ENCODE data around the gene PRDM16.

PRDM16 gene

GRCh38 chr1:3351449-3352298 is 282.7 kb downstream of the PRDM16 start:
- H3K4me2 ChIP-seq (ENCODE audit: low read depth, low read length, poor library complexity, severe bottlenecking): no peak overlapping the region
- H3K4me3 ChIP-seq (ENCODE audit: low read length, poor library complexity, severe bottlenecking): no peak overlapping the region
- no peaks in the 10 kb centered on the region for H4K20me1 ChIP-seq (ENCODE audit: insufficient read depth, low read length, poor library complexity, severe bottlenecking)
- no peaks in the 10 kb centered on the region for H3K4me1 ChIP-seq (ENCODE audit: insufficient read depth, low read length, poor library complexity, severe bottlenecking)
- no peaks in the 10 kb centered on the region for H3F3A ChIP-seq (ENCODE audit: low read depth)
- no peaks in the 10 kb centered on the region for H3K9me2 ChIP-seq (replicated peaks; ENCODE audit: low read depth, low read length)
- no peak overlapping the region for H2AFZ ChIP-seq (ENCODE audit: low read length)
- no peaks in the 10 kb centered on the region for H3K79me2 ChIP-seq (ENCODE audit: insufficient read depth, low read length)
- H3K27me3 ChIP-seq (ENCODE audit: insufficient read depth, low read length, poor library complexity, severe bottlenecking): no peaks in the 10 kb centered on the region
- no peaks in the 10 kb centered on the region for H3K9me3 ChIP-seq (ENCODE audit: insufficient read depth, low read depth, low read length)
- TF ChIP-seq CTCF (conservative IDR thresholded peaks at IDR 0.05; ENCODE audit: low read length) (no peak), EZH2phosphoT487 (IDR thresholded peaks at IDR 0.05; ENCODE audit: borderline replicate concordance) (no peak)
- no peaks in the 10 kb centered on the region for H3K36me3 ChIP-seq (ENCODE audit: insufficient read depth, low read length)
- no peak overlapping the region for H3K9ac ChIP-seq (ENCODE audit: low read depth, low read length, poor library complexity, severe bottlenecking)

GRCh38 chr1:3352299-3352951 is 283.4 kb downstream of the PRDM16 start:
- Histone ChIP-seq H3K36me3 (ENCODE audit: insufficient read depth, low read length) (no peaks in the 10 kb centered on the region), H3K9me3 (ENCODE audit: insufficient read depth, low read depth, low read length) (no peaks in the 10 kb centered on the region), H3K79me2 (ENCODE audit: insufficient read depth, low read length) (no peaks in the 10 kb centered on the region), H3K27me3 (ENCODE audit: insufficient read depth, low read length, poor library complexity, severe bottlenecking) (no peaks in the 10 kb centered on the region), H4K20me1 (ENCODE audit: insufficient read depth, low read length, poor library complexity, severe bottlenecking) (no peaks in the 10 kb centered on the region), H3K4me2 (ENCODE audit: low read depth, low read length, poor library complexity, severe bottlenecking) (no peak overlapping the region), H3F3A (ENCODE audit: low read depth) (no peaks in the 10 kb centered on the region), H3K4me3 (ENCODE audit: low read length, poor library complexity, severe bottlenecking) (no peak overlapping the region), H2AFZ (ENCODE audit: low read length) (no peak overlapping the region), H3K9me2 (replicated peaks; ENCODE audit: low read depth, low read length) (no peaks in the 10 kb centered on the region), H3K9ac (ENCODE audit: low read depth, low read length, poor library complexity, severe bottlenecking) (no peak overlapping the region), H3K4me1 (ENCODE audit: insufficient read depth, low read length, poor library complexity, severe bottlenecking) (no peaks in the 10 kb centered on the region)
- no peak for TF ChIP-seq CTCF (conservative IDR thresholded peaks at IDR 0.05; ENCODE audit: low read length)
- TF ChIP-seq EZH2phosphoT487 (IDR thresholded peaks at IDR 0.05; ENCODE audit: borderline replicate concordance): no peak

GRCh38 chr1:3352952-3353331 is 283.9 kb downstream of the PRDM16 start:
- Histone ChIP-seq H3K9ac (ENCODE audit: low read depth, low read length, poor library complexity, severe bottlenecking) (no peak overlapping the region), H2AFZ (ENCODE audit: low read length) (no peak overlapping the region), H3K36me3 (ENCODE audit: insufficient read depth, low read length) (no peaks in the 10 kb centered on the region), H3K79me2 (ENCODE audit: insufficient read depth, low read length) (no peaks in the 10 kb centered on the region), H4K20me1 (ENCODE audit: insufficient read depth, low read length, poor library complexity, severe bottlenecking) (no peaks in the 10 kb centered on the region), H3K4me1 (ENCODE audit: insufficient read depth, low read length, poor library complexity, severe bottlenecking) (no peaks in the 10 kb centered on the region), H3F3A (ENCODE audit: low read depth) (no peaks in the 10 kb centered on the region), H3K4me3 (ENCODE audit: low read length, poor library complexity, severe bottlenecking) (no peak overlapping the region), H3K9me2 (replicated peaks; ENCODE audit: low read depth, low read length) (no peaks in the 10 kb centered on the region), H3K4me2 (ENCODE audit: low read depth, low read length, poor library complexity, severe bottlenecking) (no peak overlapping the region), H3K9me3 (ENCODE audit: insufficient read depth, low read depth, low read length) (no peaks in the 10 kb centered on the region), H3K27me3 (ENCODE audit: insufficient read depth, low read length, poor library complexity, severe bottlenecking) (no peaks in the 10 kb centered on the region)
- no peak for TF ChIP-seq EZH2phosphoT487 (IDR thresholded peaks at IDR 0.05; ENCODE audit: borderline replicate concordance)
- no peak for TF ChIP-seq CTCF (conservative IDR thresholded peaks at IDR 0.05; ENCODE audit: low read length)
